ENCODE measurements around the gene POMT2. TPM values are rescaled to one million over a fixed set of nuclear protein-coding genes. Genes with fewer than 3 reads are reported as not detected.

Gene POMT2
- total and polyA plus RNA-seq, 12 donors: 14.0 to 52.3 (median 41.7) TPM

DNA sequence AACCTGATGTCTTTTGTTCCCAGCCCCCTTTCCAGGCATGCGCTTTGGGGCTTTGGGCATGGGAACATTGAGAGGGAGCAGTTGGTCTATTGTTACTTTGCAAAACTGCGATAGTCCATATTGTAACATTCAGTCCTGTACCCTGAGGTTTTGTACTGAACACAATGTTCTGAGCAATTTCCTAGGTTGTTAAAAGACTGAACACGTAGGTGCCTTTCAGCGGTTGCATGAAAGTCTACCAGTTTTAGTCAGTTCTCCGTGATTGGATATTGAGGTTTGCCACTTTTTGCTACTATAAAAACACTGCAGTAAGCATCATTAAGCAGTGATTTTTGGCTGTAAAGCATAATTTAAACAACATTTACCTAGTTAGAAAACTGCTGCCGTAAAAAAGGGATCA lies 69.8 kb downstream of the POMT2 start:
- no peaks in the 10 kb centered on the region for H3K9me3 ChIP-seq (replicated peaks in 1 of 3)
- H3K27ac ChIP-seq: no peak overlapping the region
- H3K36me3 ChIP-seq (replicated peaks in 1 of 2): no peaks in the 10 kb centered on the region
- DNase-seq: no peak
- TF ChIP-seq POLR2A (IDR thresholded peaks at IDR 0.05): no peak
- TF ChIP-seq CTCF (IDR thresholded peaks at IDR 0.05): no peak
- H3K4me3 ChIP-seq: no peak overlapping the region
- H3K4me1 ChIP-seq (replicated peaks in 1 of 2): no peaks in the 10 kb centered on the region
- 86 to 94% (median 88%) methylated on average over 6 of the region's 6 CpGs for WGBS, 4 donors
- intact Hi-C loops (cut with DNase I): no loop called here
- H3K27me3 ChIP-seq: no peaks in the 10 kb centered on the region

GRCh38 chr14:77249286-77249685 lies 71.4 kb downstream of the POMT2 start:
- H3K36me3 ChIP-seq (replicated peaks in 1 of 2): no peaks in the 10 kb centered on the region
- H3K4me1 ChIP-seq (replicated peaks in 1 of 2): no peaks in the 10 kb centered on the region
- TF ChIP-seq POLR2A (IDR thresholded peaks at IDR 0.05): no peak
- TF ChIP-seq CTCF (IDR thresholded peaks at IDR 0.05): no peak
- no peaks in the 10 kb centered on the region for H3K9me3 ChIP-seq (replicated peaks in 1 of 3)
- WGBS, 4 donors: 81 to 98% (median 90%) methylated on average over 3 to 7 of the region's 7 CpGs
- intact Hi-C loops (cut with DNase I): no loop called here
- no peaks in the 10 kb centered on the region for H3K27me3 ChIP-seq
- H3K4me3 ChIP-seq: no peak overlapping the region
- no peak overlapping the region for H3K27ac ChIP-seq
- DNase-seq: no peak

- Histone ChIP-seq H3K27ac (no peak overlapping the region), H3K9me3 (replicated peaks in 1 of 3) (no peaks in the 10 kb centered on the region), H3K27me3 (no peaks in the 10 kb centered on the region), H3K4me3 (no peak overlapping the region), H3K36me3 (replicated peaks in 1 of 2) (no peaks in the 10 kb centered on the region), H3K4me1 (replicated peaks in 1 of 2) (no peaks in the 10 kb centered on the region)
- TF ChIP-seq CTCF (IDR thresholded peaks at IDR 0.05) (no peak), POLR2A (IDR thresholded peaks at IDR 0.05) (no peak)
- intact Hi-C loops (cut with DNase I): no loop called here
- no peak for DNase-seq
- WGBS, 4 donors: 92 to 99% (median 95%) methylated on average over 7 of the region's 7 CpGs
Measured at GRCh38 chr14:77248666-77249065, 72.0 kb downstream of the POMT2 start.

GRCh38 chr14:77246784-77247183 lies 73.9 kb downstream of the POMT2 start:
- Histone ChIP-seq H3K36me3 (replicated peaks in 1 of 2) (no peaks in the 10 kb centered on the region), H3K27me3 (no peaks in the 10 kb centered on the region), H3K9me3 (replicated peaks in 1 of 3) (no peaks in the 10 kb centered on the region), H3K4me3 (no peak overlapping the region), H3K27ac (no peak overlapping the region), H3K4me1 (replicated peaks in 1 of 2) (no peaks in the 10 kb centered on the region)
- no peak for DNase-seq
- intact Hi-C loops (cut with DNase I): no loop called here
- WGBS, 4 donors: 85 to 97% (median 91%) methylated on average over 1 of the region's 1 CpG
- TF ChIP-seq POLR2A (IDR thresholded peaks at IDR 0.05): no peak
- TF ChIP-seq CTCF (IDR thresholded peaks at IDR 0.05): no peak
